Cardiac septum (tissue), 1 donor: Measurements from ENCODE around the gene SLC25A39. TPM values are rescaled to one million over a fixed set of nuclear protein-coding genes. Genes with fewer than 3 reads are reported as not detected.
A peak's percentile ranks its signal among the peaks of the same experiment; 100 is the strongest.
"Not testable (repeated sequence)": the region's sequence is repeated elsewhere in the genome, so short reads cannot be mapped to it uniquely, and the experiment has no call there.

Experiments used
- DNase-seq: peaks from one replicate; pipeline ENCODE4 v3.0.0-alpha.2; 2020; ENCODE audit warnings: low spot score
- intact Hi-C: fragments of 100-400 bp; cut with DNase I; formaldehyde crosslinking; loops from one replicate; pipeline ENCODE4 v1.14.0; 2022
- total RNA-seq: library from RNA; stranded (reverse); fragmentation: NEBNext Ultra II Directional; extraction: Animal tissue kit (Norgen Biotek cat#: 25700); gene quantifications from one replicate; pipeline ENCODE4 v1.2.1, GENCODE V29; 2021
- donor health status: DM: no; HTN: no; CAD: no.

The SLC25A39 gene
- total RNA-seq, 1 donor from 2014 or later, result 53.4 TPM

- no peak for DNase-seq
- intact Hi-C loops, result no loop called here
Observed at GRCh38 chr17:44355642-44356099, 31.0 kb upstream of the SLC25A39 start.

DNA sequence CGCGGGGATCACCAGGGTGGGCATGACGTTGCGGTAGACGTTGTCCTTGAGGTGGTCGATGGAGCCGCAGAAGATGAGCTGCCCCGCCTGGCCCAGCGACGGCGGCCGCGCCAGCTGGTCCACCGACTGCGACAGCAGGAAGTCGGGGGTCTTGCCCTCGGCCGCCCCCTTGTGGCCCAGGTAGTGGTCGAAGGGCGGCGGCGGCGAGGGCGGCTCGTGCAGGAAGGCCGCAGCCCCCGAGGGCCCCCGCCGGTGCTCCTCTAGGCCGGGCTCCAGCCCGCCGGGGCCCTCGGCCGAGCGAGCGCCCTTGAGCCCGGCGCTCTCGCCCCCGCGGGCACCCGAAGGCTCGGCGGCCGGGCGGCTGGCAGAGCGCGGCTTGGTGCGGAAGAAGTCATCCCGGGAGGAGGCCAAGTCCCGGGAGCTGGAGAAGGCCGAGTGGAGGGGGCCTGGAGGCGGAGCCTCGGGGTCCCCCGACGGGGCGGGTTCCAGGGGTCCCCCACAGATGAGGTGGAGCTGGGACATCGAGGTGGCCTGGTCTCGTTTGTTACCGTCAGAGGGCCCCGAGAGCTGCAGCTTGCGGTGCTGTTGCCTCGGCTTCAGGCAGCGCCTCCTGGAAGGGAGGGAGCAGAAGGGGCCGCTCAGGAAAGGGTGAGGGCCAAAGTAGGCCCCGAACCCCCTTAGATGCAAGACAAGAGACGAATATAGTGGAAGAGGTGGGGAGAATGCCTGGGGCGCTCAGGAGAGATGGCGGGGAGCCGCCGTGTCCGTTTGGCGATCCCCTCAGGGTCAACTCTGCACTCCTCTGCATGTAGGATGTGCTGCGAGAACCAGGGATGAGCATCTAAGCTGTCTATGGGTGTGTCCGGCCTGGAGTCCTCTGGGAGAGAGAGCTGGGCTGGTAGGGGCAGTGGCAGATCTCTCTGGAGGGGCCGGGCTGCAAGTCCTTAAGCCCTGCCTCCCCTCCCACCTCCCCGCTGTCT lies 30.2 kb upstream of the SLC25A39 start:
- intact Hi-C loops, result no loop called here
- DNase-seq, result no peak

GRCh38 chr17:44353672-44354331 lies 29.2 kb upstream of the SLC25A39 start:
- intact Hi-C loops, result no loop called here
- DNase-seq, result no peak

- DNase-seq, result no peak
- intact Hi-C loops, result no loop called here
Observed at GRCh38 chr17:44352828-44353671, 28.4 kb upstream of the SLC25A39 start.

GRCh38 chr17:44351961-44352827 lies 27.6 kb upstream of the SLC25A39 start:
- DNase-seq, result no peak
- intact Hi-C loops, result no loop called here

DNA sequence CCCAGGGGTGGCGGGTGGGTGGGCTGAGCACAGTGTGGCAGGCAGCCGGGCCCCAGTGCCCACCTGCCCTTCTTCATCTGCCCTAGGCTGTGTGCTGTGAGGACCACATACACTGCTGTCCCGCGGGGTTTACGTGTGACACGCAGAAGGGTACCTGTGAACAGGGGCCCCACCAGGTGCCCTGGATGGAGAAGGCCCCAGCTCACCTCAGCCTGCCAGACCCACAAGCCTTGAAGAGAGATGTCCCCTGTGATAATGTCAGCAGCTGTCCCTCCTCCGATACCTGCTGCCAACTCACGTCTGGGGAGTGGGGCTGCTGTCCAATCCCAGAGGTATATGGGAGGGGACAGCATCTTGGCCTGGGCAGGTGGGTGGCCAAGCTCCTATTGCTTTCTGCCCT lies 26.8 kb upstream of the SLC25A39 start:
- DNase-seq, result no peak
- intact Hi-C loops, result no loop called here

DNA sequence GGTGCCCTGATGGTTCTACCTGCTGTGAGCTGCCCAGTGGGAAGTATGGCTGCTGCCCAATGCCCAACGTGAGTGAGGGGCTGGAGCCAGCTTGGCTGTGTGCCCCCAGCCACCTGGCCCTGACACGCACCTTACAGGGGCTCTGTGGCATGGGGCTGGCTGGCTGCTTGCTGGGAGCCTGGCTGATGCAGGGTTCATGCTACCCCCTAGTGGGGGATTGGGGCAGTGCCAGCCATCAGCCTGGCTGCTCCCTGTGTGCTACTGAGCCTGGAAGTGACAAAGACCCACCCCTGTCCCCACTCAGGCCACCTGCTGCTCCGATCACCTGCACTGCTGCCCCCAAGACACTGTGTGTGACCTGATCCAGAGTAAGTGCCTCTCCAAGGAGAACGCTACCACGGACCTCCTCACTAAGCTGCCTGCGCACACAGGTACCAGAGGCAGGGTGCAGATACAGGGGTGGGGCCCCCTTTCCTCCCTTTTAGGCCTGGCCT lies 26.2 kb upstream of the SLC25A39 start:
- intact Hi-C loops, result no loop called here
- DNase-seq, result peak; percentile 87

- DNase-seq, result no peak
- intact Hi-C loops, result loop anchor here (5.0 kb wide), 1 partner anchor 137 kb away; no protein-coding TSS in a partner anchor
Observed at GRCh38 chr17:44349553-44350070, 25.0 kb upstream of the SLC25A39 start.

DNA sequence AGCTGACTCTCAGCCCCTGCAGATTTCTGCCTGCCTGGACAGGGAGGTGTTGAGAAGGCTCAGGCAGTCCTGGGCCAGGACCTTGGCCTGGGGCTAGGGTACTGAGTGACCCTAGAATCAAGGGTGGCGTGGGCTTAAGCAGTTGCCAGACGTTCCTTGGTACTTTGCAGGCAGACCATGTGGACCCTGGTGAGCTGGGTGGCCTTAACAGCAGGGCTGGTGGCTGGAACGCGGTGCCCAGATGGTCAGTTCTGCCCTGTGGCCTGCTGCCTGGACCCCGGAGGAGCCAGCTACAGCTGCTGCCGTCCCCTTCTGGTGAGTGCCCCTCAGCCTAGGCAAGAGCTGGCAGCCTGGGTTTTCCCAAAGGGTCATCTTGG lies 24.4 kb upstream of the SLC25A39 start:
- intact Hi-C loops, result loop anchor here (5.0 kb wide), 1 partner anchor 137 kb away; no protein-coding TSS in a partner anchor
- no peak for DNase-seq

DNA sequence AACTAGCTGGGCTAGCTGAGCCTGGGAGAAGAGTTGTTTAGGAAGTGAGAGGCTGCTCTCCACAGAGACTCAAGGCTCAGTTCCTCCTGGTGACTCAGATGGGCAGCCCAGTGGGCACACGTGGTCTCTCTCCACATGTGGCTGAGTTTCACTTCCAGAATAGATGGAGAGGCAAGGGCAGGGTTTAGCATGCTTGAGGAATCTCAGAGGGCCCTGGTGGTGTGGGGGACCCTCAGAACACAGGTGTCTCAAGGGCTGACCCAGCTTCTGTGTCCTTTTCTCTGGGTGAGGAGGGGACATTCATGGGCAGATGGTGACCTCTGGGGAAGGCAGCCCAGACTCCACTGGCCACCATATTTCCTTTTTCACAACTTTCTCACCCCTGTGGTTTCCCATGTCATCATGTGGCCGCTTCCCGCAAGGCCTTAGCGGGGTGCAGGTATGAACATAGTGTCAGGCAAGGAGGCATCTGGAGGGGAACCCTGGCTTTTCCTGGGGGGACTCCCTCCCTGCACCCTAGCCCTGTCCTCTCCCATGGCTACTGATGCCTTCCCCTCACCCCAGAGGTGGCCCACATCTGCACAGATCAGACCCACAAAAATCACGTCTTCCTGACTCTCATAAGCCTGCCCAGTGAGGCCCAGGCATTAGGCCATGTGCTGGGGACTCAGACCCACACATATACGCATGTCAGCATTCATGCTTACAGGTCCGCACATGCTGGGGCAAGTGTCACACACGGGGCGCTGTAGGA lies 23.8 kb upstream of the SLC25A39 start:
- peak; percentile 86 for DNase-seq
- intact Hi-C loops, result loop anchor here (5.0 kb wide), 1 partner anchor 136 kb away; no protein-coding TSS in a partner anchor

GRCh38 chr17:44347206-44348055 lies 22.8 kb upstream of the SLC25A39 start:
- intact Hi-C loops, result loop anchor here (5.0 kb wide), 1 partner anchor 135 kb away; no protein-coding TSS in a partner anchor
- DNase-seq, result not testable (repeated sequence)

DNA sequence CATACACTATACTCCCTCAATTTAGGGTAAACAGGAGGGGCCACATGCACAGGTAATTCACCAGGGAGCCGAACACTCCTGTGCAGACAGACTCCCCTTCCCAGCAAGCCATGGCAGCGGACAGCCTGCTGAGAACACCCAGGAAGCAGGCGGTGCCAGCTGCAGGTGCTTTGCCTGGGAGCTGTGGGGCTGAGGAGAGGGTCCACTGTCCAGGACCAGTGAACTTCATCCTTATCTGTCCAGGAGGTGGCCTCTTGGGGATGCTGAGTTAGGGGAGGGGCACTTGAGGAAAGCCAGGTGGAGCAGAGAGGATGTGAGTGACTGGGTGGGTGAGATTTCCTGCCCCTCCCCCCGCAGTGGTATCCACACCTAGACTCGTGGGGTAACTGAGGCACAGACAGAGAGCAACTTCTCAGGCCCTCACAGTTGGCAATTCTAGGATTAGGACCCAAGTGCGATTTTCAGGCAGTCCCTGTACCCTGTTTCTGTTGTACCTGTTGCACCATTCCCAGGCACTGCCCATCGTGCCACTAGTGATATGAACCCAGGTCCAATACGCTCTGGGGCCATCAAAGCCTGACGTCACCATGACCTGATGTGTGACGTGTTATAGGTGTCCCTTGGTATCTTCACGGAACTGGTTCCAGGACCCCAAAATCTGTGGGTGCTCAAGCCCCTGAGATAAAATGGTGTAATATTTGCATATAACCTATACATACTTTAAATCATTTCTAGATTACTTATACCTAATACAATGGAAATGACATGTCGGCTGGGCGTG lies 21.6 kb upstream of the SLC25A39 start:
- DNase-seq, result no peak
- intact Hi-C loops, result loop anchor here (5.0 kb wide), 1 partner anchor 134 kb away; no protein-coding TSS in a partner anchor

- intact Hi-C loops, result loop anchor here (2.0 to 5.0 kb wide), 2 partner anchors 21 to 133 kb away; partner anchors contain the start of gene SLC25A39
- peak; percentile 81 for DNase-seq
Observed at GRCh38 chr17:44345454-44346026, 20.9 kb upstream of the SLC25A39 start.

- DNase-seq, result peak; percentile 96
- intact Hi-C loops, result loop anchor here (2.0 to 5.0 kb wide), 2 partner anchors 20 to 133 kb away; partner anchors contain the start of gene SLC25A39
Observed at GRCh38 chr17:44344939-44345453, 20.4 kb upstream of the SLC25A39 start, which contains the start of gene GRN. Gene GRN, plus strand, starts transcription at chr17:44345302. Its CDS starts 3,863 bp downstream, at chr17:44349165.
